Activated B cell treated with CpG ODN at 0.5 μM for 24 hours (primary cell): ENCODE measurements around the gene KCNMA1. TPM values are rescaled to one million over a fixed set of nuclear protein-coding genes. Genes with fewer than 3 reads are reported as not detected.

ENCODE experiments used
- ATAC-seq: fragments of 200-7000 bp; cut with Tn5 transposase; one replicate; pipeline ENCODE4 v1.10.0; 2021; ENCODE audit warnings: low read depth, mild to moderate bottlenecking, moderate library complexity
- CTCF ChIA-PET: fragments of 350-600 bp; sonication (Branson Sonifier 250); formaldehyde crosslinking; loops from one replicate; lab custom pipeline; 2021; ENCODE audit warnings: antibody characterized with exemption; lab: Charles Lee
- POLR2A ChIA-PET: fragments of 350-600 bp; sonication (Branson Sonifier 250); formaldehyde crosslinking; loops from one replicate; lab custom pipeline; 2021; ENCODE audit warnings: antibody characterized with exemption; lab: Charles Lee
- DNase-seq: peaks from one replicate; pipeline ENCODE4 v3.0.0; 2022
- H3K27ac Mint-ChIP-seq: one replicate; pipeline ENCODE4 v1.8.0; 2020; ENCODE audit warnings: mixed read lengths
- H3K27me3 Mint-ChIP-seq: one replicate; pipeline ENCODE4 v1.8.0; 2021; ENCODE audit warnings: mixed read lengths
- H3K36me3 Mint-ChIP-seq: one replicate; pipeline ENCODE4 v1.8.0; 2021; ENCODE audit warnings: low read depth, mixed read lengths
- H3K4me1 Mint-ChIP-seq: one replicate; pipeline ENCODE4 v1.8.0; 2021; ENCODE audit warnings: mixed read lengths
- H3K4me3 Mint-ChIP-seq: one replicate; pipeline ENCODE4 v1.8.0; 2020; ENCODE audit warnings: mild to moderate bottlenecking, mixed read lengths
- H3K9me3 Mint-ChIP-seq: one replicate; pipeline ENCODE4 v1.8.0; 2020; ENCODE audit warnings: mixed read lengths
- intact Hi-C: fragments of 100-400 bp; cut with micrococcal nuclease; formaldehyde crosslinking; loops from one replicate; pipeline ENCODE4 v1.15.1; 2024
- total RNA-seq: library from RNA; stranded (reverse); gene quantifications from 2 replicates; pipeline ENCODE4 v1.2.3, GENCODE V29; 2022
- TF ChIP-seq, protein P1 (sequence below): fragments of 200-600 bp; IDR thresholded peaks from one replicate; pipeline ENCODE4 v1.8.0; 2022; ENCODE audit warnings: antibody characterized with exemption, mild to moderate bottlenecking

KCNMA1 gene
- total RNA-seq, 1 donor from 2014 or later = 3.7 TPM

DNA sequence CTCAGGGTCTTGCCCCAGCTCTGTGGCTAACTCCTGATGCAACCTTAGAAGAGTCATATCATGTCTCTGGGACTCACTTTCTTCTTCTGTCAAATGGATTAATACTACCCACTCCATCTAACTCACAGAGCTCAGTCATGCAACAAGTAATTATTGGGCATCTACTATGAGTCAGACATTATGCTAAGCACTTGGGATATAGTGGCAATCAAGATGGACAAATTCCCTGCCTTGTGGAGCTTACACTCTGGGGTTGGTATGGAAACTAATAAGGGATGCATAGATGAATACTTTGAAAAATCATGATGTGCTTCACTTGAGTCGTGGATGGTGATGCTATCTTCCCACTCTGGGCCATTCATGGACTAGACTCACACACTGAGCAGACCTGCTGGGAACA is 88.9 kb downstream of the KCNMA1 start:
- no peaks in the 10 kb centered on the region for H3K4me1 Mint-ChIP-seq
- intact Hi-C loops = no loop called here
- ATAC-seq (no peak), DNase-seq (no peak)
- H3K4me3 Mint-ChIP-seq = no peak overlapping the region
- no peaks in the 10 kb centered on the region for H3K36me3 Mint-ChIP-seq
- CTCF ChIA-PET = no interaction called here
- POLR2A ChIA-PET = no interaction called here
- TF ChIP-seq, protein P1, sequence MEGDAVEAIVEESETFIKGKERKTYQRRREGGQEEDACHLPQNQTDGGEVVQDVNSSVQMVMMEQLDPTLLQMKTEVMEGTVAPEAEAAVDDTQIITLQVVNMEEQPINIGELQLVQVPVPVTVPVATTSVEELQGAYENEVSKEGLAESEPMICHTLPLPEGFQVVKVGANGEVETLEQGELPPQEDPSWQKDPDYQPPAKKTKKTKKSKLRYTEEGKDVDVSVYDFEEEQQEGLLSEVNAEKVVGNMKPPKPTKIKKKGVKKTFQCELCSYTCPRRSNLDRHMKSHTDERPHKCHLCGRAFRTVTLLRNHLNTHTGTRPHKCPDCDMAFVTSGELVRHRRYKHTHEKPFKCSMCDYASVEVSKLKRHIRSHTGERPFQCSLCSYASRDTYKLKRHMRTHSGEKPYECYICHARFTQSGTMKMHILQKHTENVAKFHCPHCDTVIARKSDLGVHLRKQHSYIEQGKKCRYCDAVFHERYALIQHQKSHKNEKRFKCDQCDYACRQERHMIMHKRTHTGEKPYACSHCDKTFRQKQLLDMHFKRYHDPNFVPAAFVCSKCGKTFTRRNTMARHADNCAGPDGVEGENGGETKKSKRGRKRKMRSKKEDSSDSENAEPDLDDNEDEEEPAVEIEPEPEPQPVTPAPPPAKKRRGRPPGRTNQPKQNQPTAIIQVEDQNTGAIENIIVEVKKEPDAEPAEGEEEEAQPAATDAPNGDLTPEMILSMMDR = no peak
- H3K9me3 Mint-ChIP-seq = no peaks in the 10 kb centered on the region
- no peaks in the 10 kb centered on the region for H3K27me3 Mint-ChIP-seq
- no peak overlapping the region for H3K27ac Mint-ChIP-seq

DNA sequence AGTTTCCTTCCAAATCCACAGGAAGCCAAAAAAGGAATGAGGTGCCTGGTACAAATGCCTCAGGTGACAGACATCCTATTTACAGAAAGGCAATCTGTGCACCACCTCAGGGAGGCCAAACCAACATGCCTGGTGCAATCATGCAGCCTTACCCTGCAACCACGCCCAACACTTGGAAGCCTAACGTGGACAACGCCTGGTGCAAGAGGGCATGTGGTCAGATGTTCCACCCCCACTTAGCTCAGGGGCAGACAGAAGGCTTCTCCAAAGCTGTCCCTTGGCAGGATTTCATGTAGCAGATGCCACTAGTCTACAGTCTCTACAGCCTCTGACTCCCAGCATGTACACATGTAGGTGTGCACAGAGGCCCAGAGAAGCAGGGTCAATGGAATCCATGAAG is 89.5 kb downstream of the KCNMA1 start:
- Mint-ChIP-seq H3K9me3 (no peaks in the 10 kb centered on the region), H3K27ac (no peak overlapping the region), H3K36me3 (no peaks in the 10 kb centered on the region), H3K4me1 (peaks cover 1% of the 10 kb centered on the region), H3K27me3 (no peaks in the 10 kb centered on the region), H3K4me3 (no peak overlapping the region)
- no peak for ATAC-seq
- ChIA-PET CTCF (no interaction called here), POLR2A (no interaction called here)
- TF ChIP-seq, protein P1 = no peak
- intact Hi-C loops = no loop called here
- no peak for DNase-seq

DNA sequence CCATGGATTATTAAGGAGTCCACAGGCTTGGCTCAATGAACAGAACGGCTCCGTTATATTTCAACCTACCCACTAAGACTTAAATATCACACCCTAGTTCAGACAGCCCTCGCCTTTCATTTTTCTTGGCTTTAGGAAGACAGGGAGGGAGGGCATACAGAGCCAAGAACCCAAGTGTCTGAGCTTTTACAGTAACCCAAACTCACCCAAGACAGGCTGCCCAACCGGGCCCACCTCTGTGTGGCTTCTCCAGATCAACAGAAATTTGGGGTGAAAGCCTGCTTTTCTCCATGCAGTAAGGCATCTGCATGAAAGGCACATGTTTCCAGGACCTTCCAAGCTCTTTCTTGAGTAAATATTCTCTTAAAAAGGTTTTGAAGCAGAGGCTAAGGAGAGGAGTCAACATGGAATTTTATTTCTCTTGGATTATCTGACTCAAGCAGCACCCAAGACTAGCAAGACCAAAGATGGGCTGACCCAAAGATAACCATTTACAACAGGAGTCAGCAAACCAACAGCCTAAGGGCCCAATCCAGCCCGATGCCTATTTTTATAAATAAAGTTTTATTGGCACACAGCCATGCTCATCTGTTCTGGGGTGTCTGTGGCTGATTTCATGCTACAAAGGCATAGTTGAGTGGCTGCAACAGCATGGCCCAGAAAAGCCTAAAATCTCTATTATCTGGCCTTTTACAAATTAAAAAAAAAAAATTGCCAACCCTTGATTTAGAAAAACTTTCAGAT is 90.1 kb downstream of the KCNMA1 start:
- H3K4me1 Mint-ChIP-seq = peaks cover 8% of the 10 kb centered on the region
- ChIA-PET CTCF (no interaction called here), POLR2A (no interaction called here)
- DNase-seq = no peak
- H3K4me3 Mint-ChIP-seq = no peak overlapping the region
- TF ChIP-seq, protein P1 = no peak
- H3K9me3 Mint-ChIP-seq = no peaks in the 10 kb centered on the region
- intact Hi-C loops = no loop called here
- H3K27me3 Mint-ChIP-seq = no peaks in the 10 kb centered on the region
- no peak overlapping the region for H3K27ac Mint-ChIP-seq
- ATAC-seq = no peak
- H3K36me3 Mint-ChIP-seq = no peaks in the 10 kb centered on the region

DNA sequence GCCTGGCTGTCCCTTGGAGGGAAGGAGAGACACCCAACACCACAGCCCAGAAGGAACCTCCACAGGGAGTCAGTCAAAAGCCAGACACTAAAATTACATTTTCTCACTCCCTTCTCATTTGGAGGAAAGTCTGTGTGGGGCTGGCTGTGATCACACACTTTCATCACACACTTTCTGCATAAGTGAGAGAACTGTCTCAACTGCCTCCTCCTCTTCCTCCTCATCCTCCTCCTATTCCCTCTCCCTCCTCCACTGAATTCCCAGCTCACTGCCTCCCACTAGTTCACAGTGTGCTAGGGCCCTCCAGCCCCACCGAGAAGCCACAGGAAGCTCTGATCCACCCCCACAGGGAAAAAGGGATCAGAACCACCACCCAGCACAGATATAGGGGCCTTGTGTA is 91.6 kb downstream of the KCNMA1 start:
- TF ChIP-seq, protein P1 = no peak
- CTCF ChIA-PET = no interaction called here
- DNase-seq = no peak
- no peak overlapping the region for H3K27ac Mint-ChIP-seq
- H3K27me3 Mint-ChIP-seq = no peaks in the 10 kb centered on the region
- peaks cover 22% of the 10 kb centered on the region for H3K4me1 Mint-ChIP-seq
- POLR2A ChIA-PET = no interaction called here
- no peaks in the 10 kb centered on the region for H3K9me3 Mint-ChIP-seq
- intact Hi-C loops = no loop called here
- no peak for ATAC-seq
- H3K4me3 Mint-ChIP-seq = no peak overlapping the region
- H3K36me3 Mint-ChIP-seq = no peaks in the 10 kb centered on the region

DNA sequence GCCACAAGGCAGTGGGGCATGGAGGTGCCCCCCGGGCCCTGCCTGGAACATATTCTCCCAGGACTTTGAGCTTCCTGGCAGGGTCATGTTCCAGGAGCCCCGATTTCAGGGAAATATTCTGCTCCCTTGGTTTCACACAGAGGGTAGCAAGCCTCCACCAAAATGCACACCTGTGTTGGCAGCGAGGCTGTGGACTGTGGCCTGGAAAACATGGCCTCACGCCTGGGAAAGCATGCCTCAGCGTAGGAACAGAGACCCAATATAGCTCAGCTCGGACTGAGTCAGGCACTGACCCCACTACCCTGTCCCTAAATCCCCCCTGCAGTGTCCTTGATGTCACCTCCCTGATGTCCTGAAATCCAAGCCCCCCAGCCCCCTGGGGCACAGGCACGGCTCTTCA is 92.0 kb downstream of the KCNMA1 start:
- ChIA-PET POLR2A (no interaction called here), CTCF (no interaction called here)
- Mint-ChIP-seq H3K36me3 (no peaks in the 10 kb centered on the region), H3K27ac (no peak overlapping the region), H3K27me3 (no peaks in the 10 kb centered on the region), H3K4me1 (peaks cover 26% of the 10 kb centered on the region), H3K4me3 (no peak overlapping the region), H3K9me3 (no peaks in the 10 kb centered on the region)
- TF ChIP-seq, protein P1 = no peak
- intact Hi-C loops = no loop called here
- DNase-seq (no peak), ATAC-seq (no peak)
